Prostate gland (tissue), 2 donors: Measurements from ENCODE around the gene PTPRT. TPM values are rescaled to one million over a fixed set of nuclear protein-coding genes. Genes with fewer than 3 reads are reported as not detected.

Experiments used
- DNase-seq: peaks from one replicate; pipeline ENCODE4 v3.0.0-alpha.2; 2019; ENCODE audit warnings: low spot score
- H3K27ac ChIP-seq, 2 donors: fragments of 200-600 bp; sonication (generic); 2 replicates each; pipeline ENCODE4 v1.5.1; 2017 to 2019
- H3K27me3 ChIP-seq: fragments of 200-600 bp; sonication (generic); replicated peaks from 2 replicates; pipeline ENCODE4 v1.5.1; 2019; ENCODE audit not compliant: insufficient read depth
- H3K36me3 ChIP-seq, 2 donors: fragments of 200-600 bp; sonication (generic); 1 replicate in 1 of 2; 2 replicates in 1 of 2; pipeline versions ENCODE4 v1.5.1 to v1.8.1; 2017 to 2019
- H3K4me1 ChIP-seq: fragments of 200-600 bp; sonication (generic); replicated peaks from 2 replicates; pipeline ENCODE4 v1.5.1; 2019
- H3K4me3 ChIP-seq, 2 donors: fragments of 200-600 bp; sonication (generic); 2 replicates each; pipeline ENCODE4 v1.5.1; 2017 to 2019
- H3K9me3 ChIP-seq: fragments of 200-600 bp; sonication (generic); 2 replicates; pipeline ENCODE4 v1.5.1; 2017
- POLR2A ChIP-seq: fragments of 450-650 bp; IDR thresholded peaks from one replicate; pipeline ENCODE4 v1.6.1; 2016; ENCODE audit warnings: antibody characterized with exemption, mild to moderate bottlenecking
- POLR2AphosphoS5 ChIP-seq: sonication (generic); formaldehyde crosslinking; IDR thresholded peaks from one replicate; pipeline ENCODE4 v1.6.1; 2017; ENCODE audit warnings: antibody characterized with exemption
- WGBS: methylation state at CpG from one replicate; pipeline ENCODE4 v1.1.5; 2018; 5-methylcytosine and 5-hydroxymethylcytosine counted together
- intact Hi-C: fragments of 100-400 bp; cut with DNase I; formaldehyde crosslinking; loops from one replicate; pipeline ENCODE4 v1.14.2; 2022
- total RNA-seq, 2 donors: library from RNA; depleted of rRNA; stranded (reverse); fragments of >200 nt; gene quantifications; one replicate each; pipeline ENCODE4 v1.1.0, GENCODE V29; 2016
- TF ChIP-seq, protein P1 (sequence below), 4 experiments: fragments of 200-600 bp in 2 of 4; fragments of 450-650 bp in 2 of 4; sonication (generic) in 2 of 4; IDR thresholded peaks; 1 replicate in 3 of 4; 2 replicates in 1 of 4; pipeline ENCODE4 v1.5.1; 2016 to 2019; ENCODE audit warnings: antibody characterized with exemption in 4 of 4, mild to moderate bottlenecking in 2 of 4, moderate library complexity in 2 of 4

The PTPRT gene
- total RNA-seq, 2 donors from 2014 or later = 1.5 to 3.5 TPM

- intact Hi-C loops = no loop called here
- TF ChIP-seq, protein P1, sequence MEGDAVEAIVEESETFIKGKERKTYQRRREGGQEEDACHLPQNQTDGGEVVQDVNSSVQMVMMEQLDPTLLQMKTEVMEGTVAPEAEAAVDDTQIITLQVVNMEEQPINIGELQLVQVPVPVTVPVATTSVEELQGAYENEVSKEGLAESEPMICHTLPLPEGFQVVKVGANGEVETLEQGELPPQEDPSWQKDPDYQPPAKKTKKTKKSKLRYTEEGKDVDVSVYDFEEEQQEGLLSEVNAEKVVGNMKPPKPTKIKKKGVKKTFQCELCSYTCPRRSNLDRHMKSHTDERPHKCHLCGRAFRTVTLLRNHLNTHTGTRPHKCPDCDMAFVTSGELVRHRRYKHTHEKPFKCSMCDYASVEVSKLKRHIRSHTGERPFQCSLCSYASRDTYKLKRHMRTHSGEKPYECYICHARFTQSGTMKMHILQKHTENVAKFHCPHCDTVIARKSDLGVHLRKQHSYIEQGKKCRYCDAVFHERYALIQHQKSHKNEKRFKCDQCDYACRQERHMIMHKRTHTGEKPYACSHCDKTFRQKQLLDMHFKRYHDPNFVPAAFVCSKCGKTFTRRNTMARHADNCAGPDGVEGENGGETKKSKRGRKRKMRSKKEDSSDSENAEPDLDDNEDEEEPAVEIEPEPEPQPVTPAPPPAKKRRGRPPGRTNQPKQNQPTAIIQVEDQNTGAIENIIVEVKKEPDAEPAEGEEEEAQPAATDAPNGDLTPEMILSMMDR (IDR thresholded peaks at IDR 0.05) = no peak
- TF ChIP-seq POLR2A = no peak
- TF ChIP-seq POLR2AphosphoS5 = no peak
- Histone ChIP-seq H3K4me1 (no peaks in the 10 kb centered on the region), H3K27ac (no peak overlapping the region), H3K36me3 (no peaks in the 10 kb centered on the region), H3K4me3 (no peak overlapping the region), H3K27me3 (no peaks in the 10 kb centered on the region), H3K9me3 (no peaks in the 10 kb centered on the region)
- 44% methylated on average over 1 of the region's 1 CpG for WGBS
- DNase-seq = no peak
These were observed 561.0 kb downstream of the PTPRT start for GRCh38 chr20:42628683-42629082.

- H3K4me3 ChIP-seq = no peak overlapping the region
- WGBS = 23% methylated on average over 3 of the region's 3 CpGs
- no peaks in the 10 kb centered on the region for H3K9me3 ChIP-seq
- H3K4me1 ChIP-seq = no peaks in the 10 kb centered on the region
- H3K36me3 ChIP-seq = no peaks in the 10 kb centered on the region
- TF ChIP-seq POLR2AphosphoS5 (no peak), POLR2A (no peak)
- TF ChIP-seq, protein P1 (IDR thresholded peaks at IDR 0.05) = no peak
- no peak for DNase-seq
- intact Hi-C loops = no loop called here
- H3K27ac ChIP-seq = no peak overlapping the region
- no peaks in the 10 kb centered on the region for H3K27me3 ChIP-seq
These were observed 576.6 kb downstream of the PTPRT start for GRCh38 chr20:42613076-42613475.

GRCh38 chr20:42611889-42612837, 577.5 kb downstream of the PTPRT start:
- H3K27ac ChIP-seq = no peak overlapping the region
- no peaks in the 10 kb centered on the region for H3K9me3 ChIP-seq
- DNase-seq = no peak
- no peaks in the 10 kb centered on the region for H3K27me3 ChIP-seq
- no peak overlapping the region for H3K4me3 ChIP-seq
- H3K4me1 ChIP-seq = no peaks in the 10 kb centered on the region
- WGBS = 79% methylated on average over 7 of the region's 7 CpGs
- intact Hi-C loops = no loop called here
- no peaks in the 10 kb centered on the region for H3K36me3 ChIP-seq
- no peak for TF ChIP-seq POLR2AphosphoS5
- TF ChIP-seq, protein P1 (IDR thresholded peaks at IDR 0.05) = no peak
- TF ChIP-seq POLR2A = no peak

GRCh38 chr20:42611423-42611822, 578.3 kb downstream of the PTPRT start:
- WGBS = 87% methylated on average over 4 of the region's 4 CpGs
- H3K9me3 ChIP-seq = no peaks in the 10 kb centered on the region
- intact Hi-C loops = no loop called here
- no peaks in the 10 kb centered on the region for H3K36me3 ChIP-seq
- H3K27me3 ChIP-seq = no peaks in the 10 kb centered on the region
- H3K27ac ChIP-seq = no peak overlapping the region
- TF ChIP-seq POLR2A = no peak
- TF ChIP-seq POLR2AphosphoS5 = no peak
- TF ChIP-seq, protein P1 (IDR thresholded peaks at IDR 0.05) = no peak
- no peaks in the 10 kb centered on the region for H3K4me1 ChIP-seq
- no peak for DNase-seq
- H3K4me3 ChIP-seq = no peak overlapping the region

GRCh38 chr20:42610070-42610469, 579.6 kb downstream of the PTPRT start:
- H3K4me1 ChIP-seq = no peaks in the 10 kb centered on the region
- H3K27ac ChIP-seq = no peak overlapping the region
- H3K36me3 ChIP-seq = no peaks in the 10 kb centered on the region
- no peaks in the 10 kb centered on the region for H3K27me3 ChIP-seq
- DNase-seq = no peak
- H3K9me3 ChIP-seq = no peaks in the 10 kb centered on the region
- H3K4me3 ChIP-seq = no peak overlapping the region
- TF ChIP-seq POLR2A (no peak), POLR2AphosphoS5 (no peak)
- TF ChIP-seq, protein P1 (IDR thresholded peaks at IDR 0.05) = no peak
- 87% methylated on average over 4 of the region's 4 CpGs for WGBS
- intact Hi-C loops = no loop called here
